GM12878 (cell line): Measurements from ENCODE around the gene MED1. TPM values are rescaled to one million over a fixed set of nuclear protein-coding genes. Genes with fewer than 3 reads are reported as not detected.

Source experiments
- CEBPZ ChIP-seq: fragments of 150-350 bp; IDR thresholded peaks from 2 replicates; pipeline ENCODE4 v1.6.1; 2016; ENCODE audit warnings: low read depth, low read length
- CREB1 ChIP-seq: IDR thresholded peaks from 2 replicates; pipeline ENCODE4 v1.6.1; 2012; ENCODE audit warnings: low read depth, mild to moderate bottlenecking, inconsistent platforms
- FOXK2 ChIP-seq: fragments of 450-650 bp; IDR thresholded peaks from 2 replicates; pipeline ENCODE4 v1.6.1; 2017; ENCODE audit warnings: mild to moderate bottlenecking, moderate library complexity
- GATAD2B ChIP-seq: fragments of 450-650 bp; conservative IDR thresholded peaks from 2 replicates; pipeline ENCODE4 v1.6.1; 2017; ENCODE audit warnings: low read depth, mild to moderate bottlenecking, moderate library complexity
- HDGF ChIP-seq: fragments of 450-650 bp; IDR thresholded peaks from 2 replicates; pipeline ENCODE4 v1.6.1; 2016; ENCODE audit warnings: antibody characterized with exemption
- MXI1 ChIP-seq: fragments of 150-350 bp; IDR thresholded peaks from 2 replicates; pipeline ENCODE4 v1.6.1; 2011; ENCODE audit warnings: low read depth, mild to moderate bottlenecking, inconsistent platforms, low read length, improper control_type of control experiment
- MYC ChIP-seq: IDR thresholded peaks from 2 replicates; pipeline ENCODE4 v1.6.1; 2011; ENCODE audit warnings: mild to moderate bottlenecking, low read length, moderate library complexity, inconsistent platforms; ENCODE audit not compliant: insufficient read depth, insufficient replicate concordance, insufficient read length, severe bottlenecking
- NBN ChIP-seq: fragments of 450-650 bp; IDR thresholded peaks from 2 replicates; pipeline ENCODE4 v1.6.1; 2016
- NFIC ChIP-seq: IDR thresholded peaks from 2 replicates; pipeline ENCODE4 v1.6.1; 2012; ENCODE audit warnings: low read depth, mild to moderate bottlenecking, inconsistent platforms, low read length, moderate library complexity
- NR2C2 ChIP-seq: IDR thresholded peaks from 2 replicates; pipeline ENCODE4 v1.6.1; 2011; ENCODE audit warnings: borderline replicate concordance, low read depth; ENCODE audit not compliant: control insufficient read depth, insufficient read length
- POLR2AphosphoS2 ChIP-seq: IDR thresholded peaks from 2 replicates; pipeline ENCODE4 v1.6.1; 2011; ENCODE audit warnings: low read depth, mild to moderate bottlenecking, low read length, improper control_type of control experiment, moderate library complexity
- POU2F2 ChIP-seq: IDR thresholded peaks from 3 replicates; pipeline ENCODE4 v1.6.1; 2011; ENCODE audit warnings: low read depth, mild to moderate bottlenecking, low read length, borderline replicate concordance
- RB1 ChIP-seq: fragments of 450-650 bp; formaldehyde crosslinking; IDR thresholded peaks from 2 replicates; pipeline ENCODE4 v1.6.1; 2017; ENCODE audit warnings: mild to moderate bottlenecking, borderline replicate concordance
- RCOR1 ChIP-seq: conservative IDR thresholded peaks from 2 replicates; pipeline ENCODE4 v1.6.1; 2012; ENCODE audit warnings: low read depth, low read length, improper control_type of control experiment
- RELA ChIP-seq: fragments of 450-650 bp; IDR thresholded peaks from 2 replicates; pipeline ENCODE4 v1.8.0; 2014; ENCODE audit warnings: borderline replicate concordance; ENCODE audit not compliant: partially characterized antibody
- SPI1 ChIP-seq: IDR thresholded peaks from 2 replicates; pipeline ENCODE4 v1.6.1; 2011; ENCODE audit warnings: low read depth, mild to moderate bottlenecking, low read length, moderate library complexity, borderline replicate concordance; ENCODE audit not compliant: insufficient read depth
- STAT3 ChIP-seq: IDR thresholded peaks from 2 replicates; pipeline ENCODE4 v1.6.1; 2011; ENCODE audit warnings: low read depth, low read length, improper control_type of control experiment
- SUPT20H ChIP-seq: IDR thresholded peaks from 2 replicates; pipeline ENCODE4 v1.6.1; 2011; ENCODE audit warnings: low read depth, mild to moderate bottlenecking, low read length, moderate library complexity, borderline replicate concordance; ENCODE audit not compliant: control insufficient read depth
- ZBED1 ChIP-seq: IDR thresholded peaks from 2 replicates; pipeline ENCODE4 v1.6.1; 2016; ENCODE audit warnings: borderline replicate concordance
- ZNF217 ChIP-seq: fragments of 450-650 bp; IDR thresholded peaks from 2 replicates; pipeline ENCODE4 v1.6.1; 2017; ENCODE audit warnings: antibody characterized with exemption, mild to moderate bottlenecking
- ZNF274 ChIP-seq: IDR thresholded peaks from one replicate; pipeline ENCODE4 v1.8.0; 2011; ENCODE audit not compliant: insufficient read length, insufficient read depth
- ZNF687 ChIP-seq: fragments of 450-650 bp; IDR thresholded peaks from 2 replicates; pipeline ENCODE4 v1.6.1; 2017; ENCODE audit warnings: mild to moderate bottlenecking, moderate library complexity
- ZSCAN29 ChIP-seq: fragments of 450-650 bp; IDR thresholded peaks from 2 replicates; pipeline ENCODE4 v1.6.1; 2017; ENCODE audit warnings: mild to moderate bottlenecking, moderate library complexity
- ZZZ3 ChIP-seq: IDR thresholded peaks from 2 replicates; pipeline ENCODE4 v1.6.1; 2011; ENCODE audit warnings: low read depth; ENCODE audit not compliant: control insufficient read depth, insufficient read length
- polyA plus RNA-seq, 11 experiments: library from polyadenylated mRNA; depleted of rRNA in 4 of 11; unstranded in 6 of 11; stranded (reverse) in 5 of 11; fragments of >200 nt; fragmentation: Nextera tagmentation in 4 of 11; fragmentation: Illumina TruSeq in 1 of 11; extraction: Ambion mirVana in 4 of 11; extraction: Trizol in 1 of 11; gene quantifications; 1 replicate in 1 of 11; 2 replicates in 10 of 11; pipeline versions ENCODE4 v1.2.1 to v1.2.3, GENCODE V29; 2011 to 2016; ENCODE audit warnings: inconsistent platforms in 2 of 11, missing spikeins in 2 of 11, low read depth in 1 of 11
- total RNA-seq, 4 experiments: library from RNA; depleted of rRNA in 3 of 4; stranded (reverse); fragments of >200 nt in 3 of 4; fragmentation: Illumina TruSeq in 1 of 4; extraction: Trizol in 1 of 4; gene quantifications; 2 replicates each; pipeline versions ENCODE4 v1.2.1 to v1.2.3, GENCODE V29; 2013 to 2021

Gene MED1
- total and polyA plus RNA-seq, 10 of the 15 experiments (the other 5 are each of a cell fraction or from before 2014, with no cell fraction given) = 8.7 to 50.1 (median 30.1) TPM

GRCh38 chr17:39461113-39461925, 10.3 kb upstream of the MED1 start, which contains the start of gene CDK12 (continued):
- TF ChIP-seq ZNF687 (peak; percentile 58), MYC (no peak), RELA (peak; percentile 80), GATAD2B (peak; percentile 45; the same call in 1 of the 2 replicates), ZNF217 (no peak), MXI1 (peak; percentile 95), CREB1 (peak; percentile 67), ZZZ3 (no peak), FOXK2 (no peak), POU2F2 (peak; percentile 84), NR2C2 (no peak), HDGF (peak; percentile 86), RB1 (peak; percentile 71; the same call in 1 of the 2 replicates), STAT3 (no peak), ZNF274 (no peak), POLR2AphosphoS2 (peak; percentile 72), ZSCAN29 (no peak), SUPT20H (no peak), ZBED1 (peak; percentile 27), NFIC (peak; percentile 75; the same call in 1 of the 2 replicates), NBN (peak; percentile 98), CEBPZ (no peak; the same call in 1 of the 2 replicates), SPI1 (no peak), RCOR1 (peak; percentile 100)
